Parathyroid adenoma (tissue), 2 donors: ENCODE results near the gene PLEKHA8.

Experiments used
- H2AFZ ChIP-seq: fragments of 300-600 bp; sonication (generic); one replicate; pipeline ENCODE4 v1.7.0; 2017; ENCODE audit warnings: antibody characterized with exemption, mild to moderate bottlenecking
- H3K27ac ChIP-seq: fragments of 300-600 bp; sonication (generic); one replicate; pipeline ENCODE4 v1.7.0; 2017
- H3K27me3 ChIP-seq: fragments of 300-600 bp; sonication (generic); one replicate; pipeline ENCODE4 v1.7.0; 2017; ENCODE audit warnings: low read length; ENCODE audit not compliant: control insufficient read depth, insufficient read depth
- H3K36me3 ChIP-seq: fragments of 300-600 bp; sonication (generic); one replicate; pipeline ENCODE4 v1.7.0; 2017; ENCODE audit warnings: low read length; ENCODE audit not compliant: control insufficient read depth, insufficient read depth
- H3K4me1 ChIP-seq: fragments of 300-600 bp; sonication (generic); one replicate; pipeline ENCODE4 v1.7.0; 2017; ENCODE audit warnings: control low read depth
- H3K4me2 ChIP-seq: fragments of 300-600 bp; sonication (generic); one replicate; pipeline ENCODE4 v1.7.0; 2017; ENCODE audit warnings: low read length
- H3K4me3 ChIP-seq: fragments of 300-600 bp; sonication (generic); one replicate; pipeline ENCODE4 v1.7.0; 2017; ENCODE audit warnings: low read depth, low read length
- H3K79me2 ChIP-seq: fragments of 300-600 bp; sonication (generic); one replicate; pipeline ENCODE4 v1.7.0; 2017; ENCODE audit warnings: control low read depth
- H3K9ac ChIP-seq: fragments of 300-600 bp; sonication (generic); one replicate; pipeline ENCODE4 v1.7.0; 2017; ENCODE audit warnings: mild to moderate bottlenecking
- H3K9me3 ChIP-seq: fragments of 300-600 bp; sonication (generic); one replicate; pipeline ENCODE4 v1.7.0; 2017; ENCODE audit warnings: low read length; ENCODE audit not compliant: control insufficient read depth
- CTCF ChIP-seq: fragments of 300-600 bp; sonication (generic); IDR thresholded peaks from one replicate; pipeline ENCODE4 v1.7.0; 2017; ENCODE audit warnings: antibody characterized with exemption, mild to moderate bottlenecking
- donor health status: primary hyperparathyroidism.

Gene PLEKHA8

GRCh38 chr7:30029696-30030095, 1.5 kb downstream of the PLEKHA8 start:
- Histone ChIP-seq H3K79me2 (peaks cover 20% of the 10 kb centered on the region), H3K9ac (no peak overlapping the region), H3K27ac (no peak overlapping the region), H3K27me3 (no peaks in the 10 kb centered on the region), H2AFZ (no peak overlapping the region), H3K4me3 (peak overlapping the region; percentile 91), H3K4me2 (peak overlapping the region; percentile 83), H3K9me3 (no peaks in the 10 kb centered on the region), H3K4me1 (peaks cover 6% of the 10 kb centered on the region), H3K36me3 (no peaks in the 10 kb centered on the region)
- TF ChIP-seq CTCF, result no peak

- no peak overlapping the region for H2AFZ ChIP-seq
- no peak overlapping the region for H3K4me3 ChIP-seq
- peaks cover 26% of the 10 kb centered on the region for H3K79me2 ChIP-seq
- no peak overlapping the region for H3K9ac ChIP-seq
- TF ChIP-seq CTCF, result no peak
- H3K27me3 ChIP-seq, result no peaks in the 10 kb centered on the region
- no peaks in the 10 kb centered on the region for H3K9me3 ChIP-seq
- H3K4me1 ChIP-seq, result no peaks in the 10 kb centered on the region
- no peak overlapping the region for H3K4me2 ChIP-seq
- no peak overlapping the region for H3K27ac ChIP-seq
- H3K36me3 ChIP-seq, result no peaks in the 10 kb centered on the region
Observed at GRCh38 chr7:30032310-30033125, 4.3 kb downstream of the PLEKHA8 start.

- no peak for TF ChIP-seq CTCF
- no peak overlapping the region for H2AFZ ChIP-seq
- H3K27ac ChIP-seq, result no peak overlapping the region
- H3K4me1 ChIP-seq, result no peaks in the 10 kb centered on the region
- H3K27me3 ChIP-seq, result no peaks in the 10 kb centered on the region
- H3K9me3 ChIP-seq, result no peaks in the 10 kb centered on the region
- H3K79me2 ChIP-seq, result peaks cover 28% of the 10 kb centered on the region
- H3K4me3 ChIP-seq, result no peak overlapping the region
- H3K9ac ChIP-seq, result no peak overlapping the region
- no peaks in the 10 kb centered on the region for H3K36me3 ChIP-seq
- H3K4me2 ChIP-seq, result no peak overlapping the region
Observed at GRCh38 chr7:30034501-30034900, 6.3 kb downstream of the PLEKHA8 start.

- Histone ChIP-seq H3K9me3 (no peaks in the 10 kb centered on the region), H3K4me1 (no peaks in the 10 kb centered on the region), H3K36me3 (no peaks in the 10 kb centered on the region), H3K79me2 (peaks cover 24% of the 10 kb centered on the region), H3K27ac (no peak overlapping the region), H2AFZ (no peak overlapping the region), H3K9ac (no peak overlapping the region), H3K4me2 (no peak overlapping the region), H3K4me3 (no peak overlapping the region), H3K27me3 (no peaks in the 10 kb centered on the region)
- no peak for TF ChIP-seq CTCF
Observed at GRCh38 chr7:30036220-30036619, 8.0 kb downstream of the PLEKHA8 start.
